H1 (cell line): Measurements from ENCODE around the gene POGLUT2. TPM values are rescaled to one million over a fixed set of nuclear protein-coding genes. Genes with fewer than 3 reads are reported as not detected.

ENCODE experiments used
- CTCF ChIA-PET: fragments of 300-600 bp; sonication (Branson Sonifier 250); formaldehyde crosslinking; loops from one replicate; lab custom pipeline; 2021; ENCODE audit not compliant: partially characterized antibody; lab: Charles Lee
- POLR2A ChIA-PET: fragments of 300-600 bp; sonication (Branson Sonifier 250); formaldehyde crosslinking; loops from one replicate; lab custom pipeline; 2021; ENCODE audit warnings: inconsistent platforms; ENCODE audit not compliant: partially characterized antibody; lab: Charles Lee
- DNase-seq, 2 experiments: peaks; one replicate each; pipeline versions ENCODE4 v3.0.0 to v3.0.0-alpha.2; 2010 to 2022; ENCODE audit warnings: low spot score in 2 of 2, low read depth in 1 of 2, mixed read lengths in 1 of 2
- FAIRE-seq: peaks from 2 replicates; lab custom pipeline; 2011; peaks lifted over from hg19 to GRCh38; lab: Jason Lieb, UNC
- H2AFZ ChIP-seq: 2 replicates; pipeline ENCODE4 v1.8.1; 2012; ENCODE audit warnings: low read length, inconsistent platforms
- H2AK5ac ChIP-seq: 2 replicates; pipeline ENCODE4 v1.6.1; 2013; ENCODE audit warnings: low read depth, low read length
- H2BK120ac ChIP-seq: replicated peaks from 2 replicates; pipeline ENCODE3; 2013; ENCODE audit warnings: low read depth, low read length, inconsistent platforms
- H2BK12ac ChIP-seq: 2 replicates; pipeline ENCODE4 v1.6.1; 2013; ENCODE audit warnings: low read depth, low read length
- H2BK15ac ChIP-seq: 2 replicates; pipeline ENCODE4 v1.6.1; 2013; ENCODE audit warnings: low read length
- H2BK20ac ChIP-seq: 2 replicates; pipeline ENCODE4 v1.6.1; 2013; ENCODE audit warnings: low read length
- H2BK5ac ChIP-seq: 2 replicates; pipeline ENCODE4 v1.6.1; 2013; ENCODE audit warnings: low read depth, low read length
- H3K14ac ChIP-seq: 2 replicates; pipeline ENCODE4 v1.6.1; 2013; ENCODE audit warnings: inconsistent platforms; ENCODE audit not compliant: insufficient read length
- H3K18ac ChIP-seq: 2 replicates; pipeline ENCODE4 v1.6.1; 2013; ENCODE audit warnings: low read length; ENCODE audit errors: extremely low read depth
- H3K23ac ChIP-seq: 2 replicates; pipeline ENCODE4 v1.6.1; 2013; ENCODE audit warnings: inconsistent platforms; ENCODE audit not compliant: insufficient read length
- H3K23me2 ChIP-seq: 2 replicates; pipeline ENCODE4 v1.6.1; 2013; ENCODE audit warnings: low read depth, low read length
- H3K27ac ChIP-seq: 2 replicates; pipeline ENCODE4 v1.6.1; 2011; ENCODE audit warnings: low read depth, low read length, inconsistent platforms
- H3K27me3 ChIP-seq, 4 experiments: replicated peaks in 1 of 4; 1 replicate in 1 of 4; 2 replicates in 3 of 4; pipeline versions ENCODE4 v1.6.1 to v1.8.1; 2011 to 2013; ENCODE audit warnings: low read length in 3 of 4, mild to moderate bottlenecking in 3 of 4, inconsistent platforms in 2 of 4, mixed read lengths in 2 of 4, moderate library complexity in 1 of 4; ENCODE audit not compliant: control insufficient read depth in 3 of 4, insufficient read depth in 3 of 4; ENCODE audit errors: extremely low read depth in 1 of 4
- H3K36me3 ChIP-seq, 4 experiments: 2 replicates each; pipeline versions ENCODE4 v1.6.1 to v1.8.1; 2011 to 2013; ENCODE audit warnings: mild to moderate bottlenecking in 4 of 4, low read length in 3 of 4, moderate library complexity in 2 of 4, control low read depth in 1 of 4, inconsistent platforms in 1 of 4; ENCODE audit not compliant: insufficient read depth in 4 of 4, control insufficient read depth in 2 of 4
- H3K4ac ChIP-seq: replicated peaks from 2 replicates; pipeline ENCODE3; 2013; ENCODE audit warnings: low read length, low read depth, mixed read lengths, inconsistent platforms; ENCODE audit not compliant: insufficient read length
- H3K4me1 ChIP-seq, 4 experiments: replicated peaks in 1 of 4; 1 replicate in 1 of 4; 2 replicates in 3 of 4; pipeline versions ENCODE4 v1.6.1 to v1.8.1; 2011 to 2013; ENCODE audit warnings: low read length in 3 of 4, inconsistent platforms in 2 of 4, mixed read lengths in 1 of 4; ENCODE audit not compliant: insufficient read depth in 4 of 4, control insufficient read depth in 3 of 4
- H3K4me2 ChIP-seq, 2 experiments: 2 replicates each; pipeline versions ENCODE4 v1.6.1 to v1.8.1; 2011 to 2013; ENCODE audit warnings: low read depth in 2 of 2, low read length in 2 of 2, control low read depth in 1 of 2, inconsistent platforms in 1 of 2, mild to moderate bottlenecking in 1 of 2; ENCODE audit not compliant: insufficient read depth in 1 of 2
- H3K4me3 ChIP-seq, 4 experiments: fragments of 200-600, 300-600 bp in 1 of 4; sonication (generic), shearing (Covaris generic), sonication (Bioruptor Twin) in 1 of 4; 2 replicates each; pipeline versions ENCODE4 v1.5.1 to v1.8.1; 2011 to 2016; ENCODE audit warnings: low read length in 4 of 4, low read depth in 3 of 4, control low read depth in 2 of 4, inconsistent platforms in 2 of 4, mild to moderate bottlenecking in 2 of 4, mixed read lengths in 1 of 4, moderate library complexity in 1 of 4; ENCODE audit not compliant: insufficient read depth in 2 of 4; ENCODE audit errors: extremely low read depth in 1 of 4
- H3K56ac ChIP-seq: replicated peaks from 2 replicates; pipeline ENCODE3; 2013; ENCODE audit warnings: low read depth, mild to moderate bottlenecking, mixed read lengths, low read length, inconsistent platforms; ENCODE audit not compliant: insufficient read length
- H3K79me1 ChIP-seq: 2 replicates; pipeline ENCODE4 v1.6.1; 2013; ENCODE audit warnings: low read depth, low read length, control low read depth
- H3K79me2 ChIP-seq, 2 experiments: 2 replicates each; pipeline versions ENCODE4 v1.6.1 to v1.8.1; 2012 to 2013; ENCODE audit warnings: low read length in 2 of 2, mild to moderate bottlenecking in 2 of 2, inconsistent platforms in 1 of 2; ENCODE audit not compliant: insufficient read depth in 2 of 2, control insufficient read depth in 1 of 2
- H3K9ac ChIP-seq, 4 experiments: replicated peaks in 1 of 4; 1 replicate in 1 of 4; 2 replicates in 3 of 4; pipeline versions ENCODE4 v1.6.1 to v1.8.1; 2011 to 2013; ENCODE audit warnings: low read depth in 3 of 4, low read length in 3 of 4, control low read depth in 2 of 4, mild to moderate bottlenecking in 2 of 4, moderate library complexity in 2 of 4, inconsistent platforms in 1 of 4; ENCODE audit errors: extremely low read depth in 1 of 4
- H3K9me3 ChIP-seq, 2 experiments: 2 replicates each; pipeline versions ENCODE4 v1.6.1 to v1.8.1; 2012 to 2013; ENCODE audit warnings: mild to moderate bottlenecking in 2 of 2, moderate library complexity in 2 of 2, control low read depth in 1 of 2, inconsistent platforms in 1 of 2, low read depth in 1 of 2, low read length in 1 of 2, mixed read lengths in 1 of 2; ENCODE audit not compliant: insufficient read depth in 2 of 2
- H4K20me1 ChIP-seq, 2 experiments: replicated peaks in 1 of 2; 2 replicates each; pipeline versions ENCODE3 to v1.8.1; 2011 to 2013; ENCODE audit warnings: inconsistent platforms in 2 of 2, low read length in 2 of 2, mild to moderate bottlenecking in 1 of 2; ENCODE audit not compliant: insufficient read depth in 2 of 2, control insufficient read depth in 1 of 2
- H4K5ac ChIP-seq: 2 replicates; pipeline ENCODE4 v1.6.1; 2013; ENCODE audit warnings: low read length, low read depth, mixed read lengths, inconsistent platforms; ENCODE audit not compliant: insufficient read length
- H4K8ac ChIP-seq: 2 replicates; pipeline ENCODE4 v1.8.0; 2013; ENCODE audit warnings: mild to moderate bottlenecking, moderate library complexity, low read length, inconsistent platforms; ENCODE audit not compliant: insufficient read depth; ENCODE audit errors: extremely low read depth
- H4K91ac ChIP-seq: replicated peaks from 2 replicates; pipeline ENCODE3; 2013; ENCODE audit warnings: low read length, mixed read lengths, inconsistent platforms; ENCODE audit not compliant: insufficient read length
- CEBPB ChIP-seq: IDR thresholded peaks from 2 replicates; pipeline ENCODE4 v1.6.1; 2012; ENCODE audit warnings: low read depth, low read length
- CTBP2 ChIP-seq: IDR thresholded peaks from 2 replicates; pipeline ENCODE4 v1.7.0; 2011; ENCODE audit warnings: borderline replicate concordance, mild to moderate bottlenecking, moderate library complexity, mixed read lengths, low read length; ENCODE audit not compliant: insufficient read depth, insufficient read length
- EGR1 ChIP-seq: IDR thresholded peaks from 2 replicates; pipeline ENCODE4 v1.6.1; 2011; ENCODE audit warnings: low read depth, low read length, borderline replicate concordance
- JUN ChIP-seq: IDR thresholded peaks from 2 replicates; pipeline ENCODE4 v1.6.1; 2011; ENCODE audit warnings: low read depth, mild to moderate bottlenecking, improper control_type of control experiment, low read length
- JUND ChIP-seq: IDR thresholded peaks from 2 replicates; pipeline ENCODE4 v1.6.1; 2011; ENCODE audit warnings: mild to moderate bottlenecking, improper control_type of control experiment, low read length
- KDM4A ChIP-seq: IDR thresholded peaks from one replicate; pipeline ENCODE4 v1.7.1; 2012; ENCODE audit warnings: low read depth, mild to moderate bottlenecking, moderate library complexity, low read length, inconsistent platforms; ENCODE audit not compliant: severe bottlenecking
- MAFK ChIP-seq: IDR thresholded peaks from 2 replicates; pipeline ENCODE4 v1.6.1; 2012; ENCODE audit warnings: low read depth, mild to moderate bottlenecking, improper control_type of control experiment, low read length
- RBBP5 ChIP-seq: IDR thresholded peaks from 2 replicates; pipeline ENCODE4 v1.7.1; 2012; ENCODE audit warnings: low read depth, mild to moderate bottlenecking, inconsistent platforms, low read length, moderate library complexity, borderline replicate concordance
- RXRA ChIP-seq: IDR thresholded peaks from 2 replicates; pipeline ENCODE4 v1.6.1; 2011; ENCODE audit warnings: low read depth, mild to moderate bottlenecking, low read length, moderate library complexity; ENCODE audit not compliant: insufficient read depth
- TAF1 ChIP-seq: IDR thresholded peaks from 2 replicates; pipeline ENCODE4 v1.6.1; 2011; ENCODE audit warnings: mild to moderate bottlenecking, low read depth, low read length
- TAF7 ChIP-seq: optimal IDR thresholded peaks from 2 replicates; pipeline ENCODE3; 2011; ENCODE audit warnings: low read depth, mild to moderate bottlenecking, inconsistent platforms, low read length, moderate library complexity, borderline replicate concordance
- TCF12 ChIP-seq: IDR thresholded peaks from 2 replicates; pipeline ENCODE4 v1.6.1; 2011; ENCODE audit warnings: low read depth, mild to moderate bottlenecking, low read length
- USF2 ChIP-seq: IDR thresholded peaks from 2 replicates; pipeline ENCODE4 v1.6.1; 2011; ENCODE audit warnings: low read length, improper control_type of control experiment
- YY1 ChIP-seq: IDR thresholded peaks from 2 replicates; pipeline ENCODE4 v1.6.1; 2011; ENCODE audit warnings: low read depth, mild to moderate bottlenecking, low read length
- WGBS, 2 experiments: shearing (Covaris generic) in 1 of 2; methylation state at CpG; one replicate each; pipeline versions ENCODE4 v1.1.6 to v1.1.7; 2013 to 2015; ENCODE audit warnings: low lambda C conversion rate in 2 of 2, mixed read lengths in 2 of 2, inconsistent platforms in 1 of 2, low coverage in 1 of 2, missing lambda C conversion rate in 1 of 2; ENCODE audit not compliant: insufficient replicate concordance in 2 of 2, insufficient coverage in 1 of 2, insufficient read length in 1 of 2; ENCODE audit errors: extremely low coverage in 1 of 2, missing lambda C conversion rate in 1 of 2; 5-methylcytosine and 5-hydroxymethylcytosine counted together
- polyA plus RNA-seq, 7 experiments: library from polyadenylated mRNA; depleted of rRNA in 3 of 7; stranded (reverse) in 5 of 7; unstranded in 2 of 7; fragments of >200 nt in 5 of 7; fragments of 200-250 nt in 2 of 7; gene quantifications; 1 replicate in 5 of 7; 2 replicates in 1 of 7; 4 replicates in 1 of 7; pipeline versions ENCODE4 v1.2.1 to v1.2.3, GENCODE V29; 2011 to 2013; ENCODE audit warnings: missing spikeins in 2 of 7, mixed read lengths in 2 of 7
- total RNA-seq: library from RNA; stranded (reverse); fragmentation: NEBNext Ultra II Directional; extraction: Animal tissue kit (Norgen Biotek cat#: 25700); gene quantifications from 2 replicates; pipeline ENCODE4 v1.2.1, GENCODE V29; 2021

The POGLUT2 gene
- total and polyA plus RNA-seq, 2 of the 8 experiments (the other 6 are each of a cell fraction or from before 2014, with no cell fraction given), result 9.9 to 22.3 TPM

- Histone ChIP-seq H3K56ac (no peak overlapping the region), H2BK5ac (no peak overlapping the region), H3K4me1 (no peaks in the 10 kb centered on the region), H3K14ac (no peak overlapping the region), H4K91ac (no peak overlapping the region), H3K79me1 (no peaks in the 10 kb centered on the region), H2BK12ac (no peak overlapping the region), H3K79me2 (no peaks in the 10 kb centered on the region), H3K9ac (no peak overlapping the region), H2BK20ac (no peak overlapping the region), H3K27ac (no peak overlapping the region), H3K4me3 (no peak overlapping the region), H2AFZ (no peak overlapping the region), H2AK5ac (no peak overlapping the region), H4K5ac (no peak overlapping the region), H2BK120ac (no peak overlapping the region), H2BK15ac (no peak overlapping the region), H3K4ac (no peak overlapping the region), H4K20me1 (no peaks in the 10 kb centered on the region), H3K23me2 (no peaks in the 10 kb centered on the region; the same call in 1 of the 2 replicates), H3K27me3 (no peaks in the 10 kb centered on the region), H3K9me3 (peaks cover 0 to 3% of the 10 kb centered on the region in 2 experiments; a peak in 2 of 4 replicates), H3K18ac (no peak overlapping the region), H3K36me3 (no peaks in the 10 kb centered on the region), H3K23ac (no peak overlapping the region), H4K8ac (no peak overlapping the region), H3K4me2 (no peak overlapping the region)
- DNase-seq, result no peak
- CTCF ChIA-PET, result interaction anchor here (0.7 kb wide), 1 partner anchor 399 kb away, joined by 3 read pairs; no protein-coding TSS in a partner anchor
- POLR2A ChIA-PET, result no interaction called here
- no peak for FAIRE-seq
- WGBS, 2 experiments, result 90% methylated on average over 3 of the region's 3 CpGs; no CpG with 5 or more reads in 1 of the 2 experiments
- TF ChIP-seq CTBP2 (no peak), KDM4A (no peak), MAFK (no peak), TAF7 (no peak), RXRA (no peak), JUND (no peak), EGR1 (no peak), TAF1 (no peak), RBBP5 (no peak), USF2 (no peak), YY1 (no peak), JUN (no peak), TCF12 (no peak), CEBPB (no peak)
Observed at GRCh38 chr13:102751886-102752285, 46.9 kb downstream of the POGLUT2 start.
